GM18526 (cell line): ENCODE measurements around the gene NRDC.

Experiments
- POLR2A ChIP-seq: IDR thresholded peaks from 3 replicates; pipeline ENCODE4 v1.6.1; 2011; ENCODE audit not compliant: insufficient read length; ENCODE audit errors: extremely low read depth

NRDC gene

DNA sequence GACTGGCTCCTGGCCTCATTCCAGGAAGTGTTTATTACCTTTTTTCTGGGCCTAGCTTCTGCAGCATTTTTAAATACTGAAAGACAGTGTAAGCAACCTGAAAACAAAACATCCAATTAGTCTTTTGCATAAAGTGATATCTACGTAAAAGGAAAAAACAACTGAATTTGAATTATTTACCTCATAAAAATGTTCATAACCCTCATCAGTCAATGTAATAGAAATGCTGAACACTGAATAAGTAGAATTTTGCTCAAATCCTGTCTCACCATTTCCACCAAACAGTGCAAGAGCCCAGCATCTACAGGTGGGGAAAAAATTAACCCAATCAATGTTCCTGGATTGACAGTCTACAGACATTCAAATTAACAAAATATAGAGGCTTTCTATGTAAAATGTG lies 64.0 kb downstream of the NRDC start:
- TF ChIP-seq POLR2A: no peak

DNA sequence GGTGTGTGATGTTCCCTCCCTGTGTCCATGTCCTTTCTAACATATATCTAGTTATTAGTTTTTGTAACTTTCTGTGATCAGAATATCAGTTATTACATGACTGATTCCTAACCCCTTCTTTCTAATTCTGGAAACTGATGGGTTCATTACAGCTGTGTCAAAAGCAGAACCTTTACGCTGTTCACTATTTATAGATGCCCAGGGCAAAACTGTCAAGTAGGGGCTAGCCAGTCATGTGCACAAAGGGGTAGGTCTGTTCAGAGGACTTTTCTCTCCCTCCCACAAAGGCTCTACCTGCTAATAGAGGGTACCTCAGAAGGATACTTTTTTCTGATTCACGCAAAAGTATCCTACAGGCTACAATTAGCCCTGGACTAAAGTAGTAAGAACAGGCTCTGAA lies 79.2 kb downstream of the NRDC start:
- TF ChIP-seq POLR2A: no peak

DNA sequence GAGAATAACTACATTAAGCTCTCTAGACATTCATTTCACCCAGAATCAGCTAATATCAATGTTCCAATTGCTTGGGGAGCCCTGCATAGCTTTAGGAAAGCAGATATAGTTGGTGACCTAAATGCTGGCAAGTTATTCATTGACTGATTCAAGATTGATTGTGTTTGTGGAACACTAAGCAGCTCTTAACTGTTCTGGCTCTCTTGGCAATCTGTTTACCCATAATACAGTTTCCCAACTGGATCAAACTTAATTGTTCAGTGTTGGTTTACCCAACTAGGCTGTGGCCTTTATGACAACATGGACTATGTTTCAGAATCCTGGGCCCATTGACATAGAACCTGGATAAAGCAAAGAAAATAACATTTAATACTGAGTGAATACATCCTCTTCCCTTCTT lies 83.7 kb downstream of the NRDC start:
- TF ChIP-seq POLR2A: no peak

DNA sequence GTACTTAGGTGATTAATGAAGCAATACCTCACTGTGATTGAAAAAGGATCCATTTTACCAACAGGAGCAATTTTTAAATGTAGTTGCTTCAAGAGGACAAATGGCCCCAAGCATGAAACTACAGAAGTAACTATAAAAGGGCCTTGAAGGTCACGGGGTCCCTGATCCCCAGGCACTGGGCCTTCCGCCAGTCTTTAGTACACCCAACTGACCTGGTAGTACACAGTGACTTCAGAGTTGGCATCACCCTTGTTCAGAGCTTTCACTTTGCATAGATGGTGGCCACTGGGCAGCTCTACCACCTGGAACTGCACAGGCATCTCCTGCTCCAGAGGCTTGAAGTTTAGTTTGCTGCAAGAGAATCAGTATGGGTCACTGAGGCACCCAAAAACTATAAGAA lies 84.3 kb downstream of the NRDC start:
- no peak for TF ChIP-seq POLR2A

DNA sequence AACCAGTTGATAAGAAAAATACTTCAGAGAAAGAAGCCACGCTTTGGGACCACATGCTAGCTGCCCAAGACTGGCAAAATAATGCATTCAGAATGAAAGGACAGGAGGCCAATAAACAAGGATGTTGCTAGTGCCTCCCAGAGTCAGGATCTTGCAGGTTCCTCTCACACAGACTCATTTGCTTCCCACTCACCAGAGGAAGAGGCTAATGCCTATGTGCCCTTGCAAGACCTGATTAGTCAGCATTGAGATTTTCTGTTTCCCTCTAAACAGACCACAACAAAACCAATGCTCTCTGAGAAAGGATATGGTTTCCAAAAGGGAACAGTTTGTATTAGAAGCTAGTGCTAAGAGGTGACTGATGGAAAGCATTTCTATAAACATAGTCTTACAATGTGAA lies 85.7 kb downstream of the NRDC start:
- TF ChIP-seq POLR2A: no peak

DNA sequence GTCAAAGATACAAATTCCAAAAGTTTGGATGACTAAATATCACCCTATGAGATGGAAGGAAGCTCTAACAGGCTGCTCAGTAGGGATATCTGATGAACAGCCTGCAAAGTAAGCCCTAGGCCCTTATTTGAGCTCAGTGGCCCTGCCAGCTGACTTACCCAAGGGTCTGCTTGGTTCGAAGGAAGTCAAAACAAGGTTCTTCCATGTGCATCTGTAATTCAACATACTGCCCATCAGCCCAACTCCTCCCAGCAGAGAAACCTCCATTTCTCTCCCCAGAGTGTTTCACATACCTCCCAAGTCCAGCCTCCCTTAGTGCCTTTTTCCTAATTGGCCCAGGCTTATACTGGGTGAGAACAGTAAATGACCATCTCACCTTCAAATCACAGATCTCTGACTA lies 86.6 kb downstream of the NRDC start:
- no peak for TF ChIP-seq POLR2A

DNA sequence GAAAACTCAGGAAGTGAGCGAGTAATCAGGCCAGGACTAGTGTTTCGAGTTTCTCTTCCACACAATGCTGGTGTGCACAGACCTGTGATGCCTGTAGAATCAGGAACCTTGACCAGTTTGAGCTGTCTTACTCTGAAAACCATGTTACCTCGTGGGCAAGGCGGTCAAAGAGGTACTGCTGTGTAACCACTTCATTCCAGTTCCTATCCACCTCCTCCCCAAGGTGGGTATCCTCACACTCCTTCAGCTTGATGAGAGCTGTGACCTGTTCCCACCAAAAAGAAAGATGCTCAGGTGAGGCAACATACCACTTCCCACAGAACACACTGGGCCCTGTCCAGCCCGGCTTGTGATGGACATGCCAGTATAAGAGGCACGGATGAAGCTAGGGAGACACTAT lies 88.1 kb downstream of the NRDC start:
- TF ChIP-seq POLR2A: no peak

DNA sequence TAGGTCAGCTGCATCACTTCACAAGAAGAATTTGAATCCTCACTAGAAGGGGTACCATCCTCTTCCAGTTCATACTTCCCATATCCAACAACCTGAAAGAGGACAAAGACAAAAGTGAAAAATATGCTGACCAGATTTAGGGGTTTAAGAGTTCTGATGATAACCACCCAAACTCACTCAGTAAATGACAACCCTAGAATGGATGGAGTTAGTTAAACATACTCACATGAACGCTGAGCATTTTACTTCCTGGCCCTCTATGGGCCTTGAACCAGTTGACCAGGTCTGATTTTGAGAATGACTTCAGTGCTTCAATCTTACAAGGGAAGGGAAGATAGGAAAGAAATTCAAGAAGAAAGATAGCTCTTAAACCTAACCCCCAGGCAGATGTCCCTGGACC lies 89.2 kb downstream of the NRDC start:
- TF ChIP-seq POLR2A: no peak

DNA sequence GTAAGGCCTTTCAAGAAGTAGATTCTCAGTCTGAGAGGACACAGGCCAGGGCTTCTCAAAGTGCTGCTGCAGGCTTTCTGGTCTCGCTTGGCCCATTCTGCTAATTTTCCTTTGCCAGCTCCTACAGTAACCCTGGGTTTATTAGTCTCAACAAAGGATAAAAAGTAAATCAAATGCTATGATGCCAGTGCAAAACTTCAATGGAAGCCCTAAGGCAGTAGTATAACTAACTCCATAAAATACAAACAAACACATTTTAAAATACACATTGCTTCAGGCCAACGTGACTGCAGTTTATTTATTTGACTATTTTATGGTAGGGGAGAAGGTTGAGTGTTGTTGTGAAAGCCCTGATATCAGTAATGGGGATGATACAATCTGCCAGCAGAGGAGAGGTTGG lies 89.6 kb downstream of the NRDC start:
- TF ChIP-seq POLR2A: no peak

DNA sequence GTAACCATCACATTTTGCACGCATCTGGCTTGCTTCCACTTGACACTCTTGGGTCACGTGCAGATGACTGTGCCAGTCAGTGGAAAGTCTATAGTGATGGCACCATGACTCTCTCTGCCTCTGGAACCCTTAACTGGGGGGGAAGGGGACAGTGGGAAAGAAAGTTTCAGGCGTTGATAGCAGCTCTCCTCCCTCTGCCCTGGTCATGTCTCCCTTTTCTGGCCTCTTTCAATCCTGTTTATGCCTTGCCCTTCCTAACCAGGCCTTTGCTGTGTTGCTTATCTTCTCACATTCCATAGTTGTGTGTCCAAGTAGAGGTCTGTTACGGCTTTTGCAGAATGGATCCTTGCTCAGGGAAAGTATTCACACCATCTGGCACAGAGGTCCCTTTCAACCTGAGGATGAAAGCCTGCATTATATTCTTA lies 93.5 kb downstream of the NRDC start:
- TF ChIP-seq POLR2A: no peak

DNA sequence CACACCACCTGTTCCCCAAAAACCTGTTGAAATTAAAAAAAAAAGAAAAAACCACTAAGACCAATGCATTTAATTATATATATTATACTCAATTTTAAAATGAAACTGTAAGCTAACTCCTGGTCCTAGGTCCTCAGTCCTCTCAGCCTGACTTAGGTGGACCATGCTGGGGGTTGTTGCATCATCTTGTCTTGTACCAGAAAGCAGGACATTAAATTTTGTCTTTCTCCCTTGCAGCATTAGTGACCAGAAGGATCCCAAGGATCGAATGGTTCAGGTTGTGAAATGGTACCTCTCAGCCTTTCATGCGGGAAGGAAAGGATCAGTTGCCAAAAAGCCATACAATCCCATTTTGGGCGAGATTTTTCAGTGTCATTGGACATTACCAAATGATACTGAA lies 97.6 kb downstream of the NRDC start:
- TF ChIP-seq POLR2A: no peak

DNA sequence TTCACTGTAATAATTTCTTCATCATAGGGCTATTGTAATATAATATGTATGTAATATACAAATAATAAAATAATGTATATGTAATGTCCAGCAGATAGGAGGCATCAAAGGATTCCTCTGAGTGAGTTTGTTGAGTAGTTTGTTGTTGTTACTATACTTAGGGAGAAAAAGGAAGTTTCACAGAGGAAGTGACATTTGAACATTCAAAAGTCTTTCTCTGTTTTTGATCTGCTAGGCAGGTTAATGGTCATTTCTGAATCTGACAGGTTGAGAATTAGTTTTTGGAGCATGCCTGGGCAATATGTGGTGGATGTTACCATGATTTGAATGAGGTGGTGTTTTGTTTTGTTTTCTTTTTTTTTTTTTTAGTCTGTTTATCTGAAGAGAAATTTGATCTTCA lies 102.1 kb downstream of the NRDC start:
- TF ChIP-seq POLR2A: no peak

DNA sequence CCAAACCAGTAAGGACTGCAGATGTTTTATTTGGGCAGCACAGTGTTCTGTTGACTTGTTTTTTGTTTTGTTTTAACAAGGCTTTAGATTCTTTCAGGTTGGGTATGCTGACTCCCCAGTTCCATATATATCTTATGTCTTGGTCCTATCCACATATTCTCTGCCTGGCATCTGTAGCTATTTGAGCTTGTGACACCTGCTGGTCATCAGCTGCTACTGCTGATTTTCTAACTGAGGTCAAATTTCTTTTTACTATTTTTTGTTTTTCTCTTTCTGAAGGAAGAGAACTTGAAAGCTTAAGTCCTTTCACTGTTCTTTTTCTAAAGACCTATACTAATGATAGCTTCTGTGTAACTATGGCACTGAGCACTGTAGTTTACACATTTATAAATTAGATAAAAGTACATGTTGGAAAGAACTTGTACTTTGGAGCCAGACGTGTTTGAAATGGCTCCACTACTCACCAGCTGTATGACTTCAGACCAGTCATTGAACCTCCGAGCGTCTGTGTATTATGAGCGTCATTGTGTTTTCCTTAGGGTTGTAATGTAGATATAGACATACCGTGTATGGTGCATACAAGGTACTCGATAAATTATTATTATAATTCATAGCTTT lies 109.4 kb downstream of the NRDC start:
- no peak for TF ChIP-seq POLR2A

DNA sequence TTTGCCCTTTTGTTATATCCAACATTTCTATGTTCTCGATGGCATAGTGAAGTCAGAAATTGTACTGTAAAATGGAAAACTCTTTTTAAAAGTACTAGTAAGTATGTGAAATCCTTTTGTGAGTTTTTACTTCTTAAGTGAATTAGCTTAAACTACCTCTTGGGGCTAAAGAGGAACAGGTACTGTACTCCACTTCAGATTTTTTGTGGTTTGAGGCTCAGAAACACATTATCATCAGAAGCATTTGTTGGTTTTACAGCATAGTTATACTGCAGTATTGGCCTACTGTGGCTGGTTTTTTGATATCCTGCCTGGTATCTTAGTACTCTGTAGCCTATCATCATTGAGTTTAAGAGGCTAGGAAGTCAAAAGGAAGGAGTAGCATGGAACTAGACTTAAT lies 117.2 kb downstream of the NRDC start:
- no peak for TF ChIP-seq POLR2A

DNA sequence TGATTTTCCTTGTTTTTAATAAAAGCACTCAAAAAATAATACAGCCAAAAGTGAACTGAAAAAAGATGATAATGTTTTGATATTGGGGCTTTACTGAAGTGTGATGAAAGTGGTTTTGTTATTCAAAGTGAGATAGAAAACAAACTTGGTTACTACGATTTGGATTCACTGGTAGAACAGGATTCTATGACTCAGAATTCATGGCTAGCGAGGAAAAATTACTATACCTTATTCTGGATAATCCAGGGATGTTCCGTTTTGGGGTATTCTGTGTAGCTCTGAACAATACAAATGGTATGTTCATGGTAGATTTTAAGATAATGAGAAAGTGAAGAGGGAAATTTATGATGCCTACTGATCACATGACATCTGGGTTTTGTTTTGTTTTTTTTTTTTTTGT lies 117.7 kb downstream of the NRDC start:
- no peak for TF ChIP-seq POLR2A

DNA sequence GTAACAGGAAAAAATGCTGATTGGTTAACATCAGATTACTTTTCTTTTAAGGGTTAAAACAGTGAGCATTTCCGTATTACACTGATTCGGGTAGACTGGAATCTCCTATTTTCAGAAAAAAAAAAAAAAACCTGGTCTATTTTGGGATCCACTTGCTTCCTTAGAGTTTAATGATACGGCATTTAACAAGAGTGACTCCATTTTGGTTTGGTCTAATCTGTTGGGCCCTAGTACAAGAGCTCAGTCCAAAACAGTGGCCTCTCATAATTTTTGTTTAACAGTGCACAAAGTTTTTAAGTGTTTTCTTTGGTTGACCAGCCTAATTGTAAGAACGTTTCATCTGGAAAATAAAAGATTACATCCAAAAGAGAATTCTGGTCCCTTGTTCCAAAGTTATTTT lies 120.2 kb downstream of the NRDC start:
- no peak for TF ChIP-seq POLR2A

DNA sequence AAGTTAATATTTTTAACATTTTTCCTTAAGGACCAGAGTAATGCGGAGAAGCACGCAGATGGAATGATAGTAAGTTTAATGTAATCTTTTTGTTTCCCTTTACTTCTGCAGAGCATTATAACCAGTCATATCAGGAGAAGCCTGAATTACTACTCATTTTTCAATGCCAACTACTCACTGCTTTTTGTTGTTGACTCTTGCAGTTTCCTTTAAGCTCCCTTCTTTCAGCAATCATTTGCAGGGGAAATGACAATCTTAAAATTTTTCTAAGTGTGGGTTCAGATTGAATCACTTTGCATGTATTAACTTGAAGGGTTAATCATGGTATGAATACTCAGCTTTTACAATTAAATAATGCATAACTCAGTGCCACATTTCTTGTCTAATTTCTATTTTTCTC lies 122.2 kb downstream of the NRDC start:
- TF ChIP-seq POLR2A: no peak

DNA sequence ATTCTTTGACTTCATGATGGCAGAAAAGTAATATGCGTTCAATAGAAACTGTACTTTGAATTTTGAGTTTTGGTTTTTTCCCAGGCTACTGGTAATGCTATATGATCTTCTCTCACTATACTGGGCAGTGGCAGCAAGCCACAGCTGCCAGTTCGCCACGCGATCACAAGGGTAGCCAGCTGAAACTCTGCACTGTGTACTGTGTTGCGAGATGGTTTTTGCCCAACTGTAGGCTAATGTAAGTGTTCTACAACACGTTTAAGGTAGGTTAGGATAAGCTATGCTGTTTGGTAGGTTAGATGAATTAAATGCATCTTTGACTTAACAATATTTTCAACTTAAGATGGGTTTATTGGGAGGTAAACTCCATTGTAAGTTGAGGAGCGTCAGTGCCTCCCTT lies 123.1 kb downstream of the NRDC start:
- no peak for TF ChIP-seq POLR2A
